ENCODE results near the gene KIF3B. TPM values are rescaled to one million over a fixed set of nuclear protein-coding genes. Genes with fewer than 3 reads are reported as not detected.

The KIF3B gene
- total and polyA plus RNA-seq, 2 of the 13 experiments (the other 11 are each of a cell fraction or from before 2014, with no cell fraction given) = 23.6 to 28.8 TPM

- no peak for TF ChIP-seq ATF4 (CRISPR knock-in tag; IDR thresholded peaks at IDR 0.05)
- TF ChIP-seq MBNL3 (CRISPR knock-in tag; conservative IDR thresholded peaks at IDR 0.05) = no peak
- peak; percentile 89 for TF ChIP-seq ISL2 (CRISPR knock-in tag; IDR thresholded peaks at IDR 0.05)
- TF ChIP-seq TBP (CRISPR knock-in tag; IDR thresholded peaks at IDR 0.05) = 0 out of 2 replicates have a peak, but pooled peaks have one; percentile 29
- no peak for TF ChIP-seq SOX6 (IDR thresholded peaks at IDR 0.05)
- peak; percentile 100 for TF ChIP-seq SOX6 (CRISPR knock-in tag; IDR thresholded peaks at IDR 0.05)
- TF ChIP-seq RFX3 (CRISPR knock-in tag; IDR thresholded peaks at IDR 0.05) = no peak
- no peak; the same call in 1 of the 2 replicates for TF ChIP-seq SIN3A (IDR thresholded peaks at IDR 0.05; ENCODE audit: borderline replicate concordance, low read depth, low read length)
- no peak for TF ChIP-seq ZNF329 (CRISPR knock-in tag; IDR thresholded peaks at IDR 0.05; ENCODE audit: low read depth)
- no peak for TF ChIP-seq ZNF816 (CRISPR knock-in tag; IDR thresholded peaks at IDR 0.05; ENCODE audit: borderline replicate concordance)
- TF ChIP-seq MTF1 (CRISPR knock-in tag; IDR thresholded peaks at IDR 0.05) = no peak
- no peak for TF ChIP-seq AFF4 (CRISPR knock-in tag; IDR thresholded peaks at IDR 0.05)
- no peak for TF ChIP-seq CTCF (CRISPR knock-in tag; IDR thresholded peaks at IDR 0.05)
- TF ChIP-seq ZNF629 (CRISPR knock-in tag; conservative IDR thresholded peaks at IDR 0.05) = peak; percentile 100
- TF ChIP-seq SRSF1 (optimal IDR thresholded peaks at IDR 0.05; ENCODE audit: low read depth, low read length) = no peak
- TF ChIP-seq HIVEP1 (CRISPR knock-in tag; IDR thresholded peaks at IDR 0.05) = no peak; the same call in 1 of the 2 replicates
- TF ChIP-seq ZNF326 (CRISPR knock-in tag; IDR thresholded peaks at IDR 0.05; ENCODE audit: borderline replicate concordance) = no peak
- peak; percentile 86; the same call in 1 of the 2 replicates for TF ChIP-seq ZNF792 (CRISPR knock-in tag; IDR thresholded peaks at IDR 0.05)
- peak; percentile 99 for TF ChIP-seq IKZF5 (CRISPR knock-in tag; IDR thresholded peaks at IDR 0.05)
- TF ChIP-seq GPN1 (CRISPR knock-in tag; IDR thresholded peaks at IDR 0.05; ENCODE audit: borderline replicate concordance) = no peak
- TF ChIP-seq NFE2 (CRISPR knock-in tag; IDR thresholded peaks at IDR 0.05) = no peak
- TF ChIP-seq ZNF558 (CRISPR knock-in tag; IDR thresholded peaks at IDR 0.05; ENCODE audit: borderline replicate concordance) = no peak
- no peak for TF ChIP-seq MBD4 (IDR thresholded peaks at IDR 0.05; ENCODE audit: borderline replicate concordance, low read length)
- peak; percentile 94 for TF ChIP-seq ZNF350 (CRISPR knock-in tag; IDR thresholded peaks at IDR 0.05; ENCODE audit: borderline replicate concordance, low read depth)
Observed at GRCh38 chr20:32289661-32290431, 12.4 kb downstream of the KIF3B start (continued).
